ENCODE measurements around the gene IPO13. TPM values are rescaled to one million over a fixed set of nuclear protein-coding genes. Genes with fewer than 3 reads are reported as not detected.

The IPO13 gene
- total and polyA plus RNA-seq, 4 donors, result 8.6 to 15.1 (median 10.5) TPM

- H3K9me3 ChIP-seq (ENCODE audit: control insufficient read depth in 4 of 4, low read length in 3 of 4), result no peaks in the 10 kb centered on the region
- H3K9ac ChIP-seq (ENCODE audit: low read depth in 1 of 2, low read length in 2 of 2), result peak within 1 kb of the TSS in 1 of 2 donors; percentile 23
- H3K27me3 ChIP-seq (ENCODE audit: control insufficient read depth in 4 of 4, insufficient read depth in 4 of 4, low read length in 3 of 4), result no peaks in the 10 kb centered on the region
- TF ChIP-seq MAX (IDR thresholded peaks at IDR 0.05) (no peak), FOXA1 (IDR thresholded peaks at IDR 0.05) (no peak), CTCF (IDR thresholded peaks at IDR 0.05; ENCODE audit: low read depth, low read length, missing input control) (no peak), HNF4G (IDR thresholded peaks at IDR 0.05) (no peak), ZBTB33 (IDR thresholded peaks at IDR 0.05) (no peak), RAD21 (IDR thresholded peaks at IDR 0.05) (no peak), HNF4A (conservative IDR thresholded peaks at IDR 0.05) (no peak), REST (IDR thresholded peaks at IDR 0.05) (no peak), RXRA (IDR thresholded peaks at IDR 0.05) (no peak), YY1 (IDR thresholded peaks at IDR 0.05) (no peak), ATF3 (IDR thresholded peaks at IDR 0.05) (no peak)
- peaks cover 0 to 4% (median 0%) of the 10 kb centered on the region in 4 donors for H3K36me3 ChIP-seq (ENCODE audit: control insufficient read depth in 4 of 4, insufficient read depth in 3 of 4, low read depth in 1 of 4, low read length in 3 of 4)
- no peak within 1 kb of the TSS for H3K27ac ChIP-seq (ENCODE audit: low read depth in 1 of 2, low read length in 2 of 2)
- no peak for DNase-seq (ENCODE audit: low spot score)
- peak within 1 kb of the TSS in 1 of 3 donors; percentile 36 for H3K4me3 ChIP-seq (ENCODE audit: low read depth in 1 of 3, low read length in 3 of 3)
- WGBS, result 6% methylated on average over 42 of the region's 42 CpGs
- peaks cover 10 to 27% (median 15%) of the 10 kb centered on the region in 4 donors for H3K4me1 ChIP-seq (ENCODE audit: control insufficient read depth in 4 of 4, insufficient read depth in 4 of 4, low read length in 3 of 4)
These were observed 13.2 kb upstream of the IPO13 start, which contains the start of gene ARTN for GRCh38 chr1:43933386-43934100. Gene ARTN, plus strand, starts transcription at chr1:43933801. Its CDS starts 1,856 bp downstream, at chr1:43935657.

Data from liver (tissue), 9 donors.